GM19452 (cell line): ENCODE data around the gene IQUB.
"Not testable (repeated sequence)": the region's sequence is repeated elsewhere in the genome, so short reads cannot be mapped to it uniquely, and the experiment has no call there.

Source experiments
- ATAC-seq: cut with Tn5 transposase; IDR thresholded peaks from one replicate; pipeline ENCODE4 v1.9.1; 2021; ENCODE audit not compliant: unreplicated experiment

The IQUB gene

DNA sequence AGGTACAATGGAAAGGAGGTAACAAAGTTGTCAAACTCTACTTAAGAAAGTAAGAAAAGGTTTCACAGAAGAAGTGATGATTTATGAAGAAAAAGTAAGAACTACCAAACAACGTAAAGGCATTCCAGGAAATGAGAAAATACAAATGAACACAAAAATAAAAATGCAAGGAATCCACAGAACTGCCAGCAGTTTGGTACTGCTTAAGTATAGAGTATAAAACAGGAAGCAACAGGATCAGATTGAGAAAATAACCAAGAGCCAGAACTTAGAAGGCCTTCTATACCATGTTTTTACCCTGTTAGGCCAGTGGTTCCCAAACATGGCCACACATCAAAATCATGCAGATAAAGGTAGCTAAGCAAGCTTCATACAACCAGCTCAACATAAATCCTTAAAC, 14.0 kb upstream of the IQUB start:
- no peak for ATAC-seq

DNA sequence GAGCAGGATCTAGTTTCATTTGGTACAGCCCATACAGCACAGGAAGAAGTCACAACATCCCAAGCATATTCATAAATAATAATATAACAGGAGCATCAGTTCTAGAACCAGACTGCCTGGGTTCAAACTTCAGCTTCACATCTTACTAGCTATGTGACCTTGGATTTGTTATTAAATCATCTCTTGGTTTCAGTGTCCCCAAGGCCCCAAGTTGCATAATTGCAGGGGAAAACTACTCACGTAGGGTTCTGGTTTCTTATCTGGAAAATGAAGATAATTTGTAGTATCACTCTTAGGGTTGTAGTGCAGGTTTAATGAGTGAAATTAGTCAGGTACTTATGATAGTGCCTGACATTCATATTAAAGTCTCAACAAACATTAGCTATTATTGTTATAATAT, 5.5 kb upstream of the IQUB start:
- ATAC-seq: no peak

DNA sequence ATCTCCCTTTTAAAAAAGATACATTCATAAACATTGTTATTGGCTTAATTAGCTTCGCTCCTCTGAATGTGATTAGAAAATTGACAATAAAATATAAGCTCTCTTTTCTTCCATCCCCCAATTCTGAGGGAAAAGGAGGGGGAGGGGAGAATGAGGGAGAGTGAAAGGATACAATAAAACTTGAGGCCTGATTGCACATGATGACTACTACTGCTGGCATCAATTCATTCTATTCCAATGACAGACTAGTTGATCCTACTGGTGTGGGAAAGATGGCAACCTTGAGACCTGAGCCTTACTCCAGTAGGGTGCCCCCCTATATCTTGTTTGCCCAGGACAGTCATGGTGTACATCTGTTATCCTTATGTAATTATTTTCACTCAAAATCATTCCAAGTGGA, 4.5 kb upstream of the IQUB start:
- no peak for ATAC-seq

DNA sequence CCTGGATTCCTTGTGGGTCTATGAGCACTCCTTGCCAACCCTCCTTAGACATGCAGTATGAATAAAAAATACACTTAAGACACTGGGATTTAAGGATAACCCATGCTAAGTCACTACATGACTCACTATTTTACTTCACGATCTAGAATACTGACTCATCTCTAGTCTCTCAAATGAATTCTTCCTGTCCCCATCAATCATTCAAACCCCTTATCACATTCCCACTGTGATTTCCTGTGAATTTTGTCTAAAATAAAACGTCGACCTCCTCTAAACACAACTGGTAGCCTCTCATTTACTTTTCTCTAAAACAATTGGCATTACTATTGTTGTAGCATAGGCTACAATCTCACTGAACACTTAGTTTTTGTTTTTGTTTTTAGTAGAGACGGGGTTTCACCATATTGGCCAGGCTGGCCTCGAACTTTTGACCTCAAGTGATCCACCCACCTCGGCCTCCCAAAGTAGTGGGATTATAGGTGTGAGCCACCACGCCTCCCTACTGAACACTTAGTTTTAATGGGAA, 3.9 kb upstream of the IQUB start:
- no peak for ATAC-seq

DNA sequence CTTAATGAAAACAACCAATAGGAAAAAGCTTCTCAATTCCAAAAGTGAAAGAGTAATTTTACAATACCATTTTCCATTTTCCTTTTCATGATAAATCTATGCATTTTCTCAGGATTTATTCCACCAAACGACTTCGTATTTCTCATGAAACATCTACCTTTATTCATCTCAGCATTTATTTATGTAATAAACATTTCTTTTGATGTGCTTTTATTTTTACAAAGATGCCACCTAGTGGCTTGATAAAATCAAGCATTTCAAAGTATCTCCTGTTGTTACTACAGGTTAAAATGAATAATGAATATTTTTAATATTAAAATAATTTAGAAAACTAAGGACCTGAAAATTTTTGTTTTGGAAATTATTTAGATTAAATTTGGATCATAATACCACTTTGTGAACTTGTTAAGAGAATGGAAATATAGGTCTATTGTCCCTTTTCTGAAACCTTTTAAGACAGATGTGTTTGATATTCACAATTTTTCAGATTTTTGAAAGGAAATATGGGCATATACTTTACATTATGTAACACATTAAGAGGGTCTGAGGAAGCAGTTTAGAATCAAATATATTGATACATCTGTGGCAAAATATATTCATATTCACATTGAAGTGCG, 2.7 kb upstream of the IQUB start:
- no peak for ATAC-seq

DNA sequence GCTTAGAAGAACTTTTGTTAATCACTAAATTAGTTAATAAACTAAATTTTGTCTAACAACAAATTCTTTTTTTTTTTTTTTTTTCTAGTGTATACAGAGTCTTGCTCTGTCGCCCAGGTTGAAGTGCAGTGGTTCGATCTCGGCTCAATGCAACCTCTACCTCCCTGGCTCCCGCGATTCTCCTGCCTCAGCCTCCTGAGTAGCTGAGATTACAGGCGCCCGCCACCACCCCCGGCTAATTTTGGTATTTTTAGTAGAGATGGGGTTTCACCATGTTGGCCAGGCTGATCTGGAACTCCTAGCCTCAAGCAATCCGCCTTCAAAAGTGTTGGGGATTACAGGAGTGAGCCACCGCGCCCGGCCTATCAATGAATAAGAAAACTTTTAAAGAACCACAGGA, 1.1 kb upstream of the IQUB start:
- ATAC-seq: no peak

DNA sequence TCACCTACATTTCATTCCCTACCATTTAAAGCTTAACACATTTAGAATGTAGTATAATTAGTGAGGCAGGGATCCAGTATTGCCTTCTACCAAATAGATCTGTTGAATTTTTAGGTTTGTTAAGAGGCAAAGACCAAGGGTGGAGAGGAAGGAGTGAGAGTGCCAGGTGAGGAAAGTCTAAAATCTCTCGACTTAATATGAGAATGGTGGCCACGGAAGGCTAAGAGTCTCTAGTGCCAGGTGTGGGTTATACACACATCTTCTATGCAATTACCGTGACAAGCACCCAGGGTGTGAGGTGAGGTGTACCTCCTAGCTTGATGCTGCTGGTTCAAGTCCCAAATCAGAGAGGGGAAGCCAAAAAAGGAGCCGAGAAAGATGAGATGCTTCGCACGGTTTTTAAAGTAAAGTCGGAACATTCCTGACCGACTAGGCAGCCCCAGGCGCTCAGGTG, 439 bp downstream of the IQUB start:
- ATAC-seq: peak; percentile 5

DNA sequence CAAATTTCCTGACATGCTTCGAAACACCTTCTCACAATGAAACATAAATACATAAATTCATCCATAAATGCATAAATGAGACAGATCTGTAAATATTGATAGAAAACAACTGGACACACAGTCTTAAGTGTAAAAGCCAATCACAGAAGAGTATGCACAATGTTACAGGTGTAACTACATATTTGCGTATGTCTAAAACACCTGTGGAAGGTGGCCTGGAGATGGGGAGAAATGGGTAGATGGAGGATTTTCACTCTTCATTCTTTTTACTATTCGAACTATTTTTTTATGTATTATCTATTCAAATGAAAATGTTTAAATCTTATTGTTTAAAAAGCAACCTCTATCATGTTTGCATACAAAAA, 860 bp downstream of the IQUB start:
- ATAC-seq: no peak

DNA sequence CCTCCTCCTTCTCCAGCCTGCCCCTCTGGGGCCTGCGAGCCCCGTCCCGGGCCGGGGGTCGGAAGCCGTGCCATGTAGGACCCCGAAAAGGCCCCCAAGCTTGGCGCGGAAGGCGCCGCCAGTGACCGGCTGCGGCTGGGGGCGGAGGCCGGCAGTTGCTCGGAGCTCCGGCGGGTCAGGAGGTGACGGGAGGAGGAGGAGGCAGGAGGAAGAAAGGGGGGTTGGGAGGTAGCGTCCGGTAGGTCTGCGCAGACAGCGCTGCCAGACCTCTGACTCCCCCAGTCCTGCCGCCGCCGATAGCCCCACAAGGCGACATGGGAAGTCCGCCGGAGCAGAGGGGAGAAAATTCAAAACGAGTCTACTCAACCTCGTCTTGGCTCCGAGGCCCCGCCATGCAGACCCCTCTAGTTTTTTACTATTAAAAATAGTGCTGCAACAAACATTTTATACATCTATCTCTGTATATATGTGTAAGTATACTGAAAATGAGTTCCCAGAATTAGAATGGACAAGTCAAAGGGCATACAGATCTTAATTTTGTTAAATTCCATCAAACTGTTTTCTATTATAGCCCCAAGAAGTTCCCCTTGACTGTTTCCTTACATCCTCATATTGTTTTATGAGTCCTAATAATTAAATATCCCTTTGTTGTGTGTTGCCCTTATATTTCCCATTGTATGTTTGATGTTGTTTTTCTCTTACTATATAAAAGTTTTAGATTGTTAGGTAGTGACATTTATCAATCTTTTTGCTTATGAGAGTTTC, 1.4 kb downstream of the IQUB start:
- not testable (repeated sequence) for ATAC-seq

DNA sequence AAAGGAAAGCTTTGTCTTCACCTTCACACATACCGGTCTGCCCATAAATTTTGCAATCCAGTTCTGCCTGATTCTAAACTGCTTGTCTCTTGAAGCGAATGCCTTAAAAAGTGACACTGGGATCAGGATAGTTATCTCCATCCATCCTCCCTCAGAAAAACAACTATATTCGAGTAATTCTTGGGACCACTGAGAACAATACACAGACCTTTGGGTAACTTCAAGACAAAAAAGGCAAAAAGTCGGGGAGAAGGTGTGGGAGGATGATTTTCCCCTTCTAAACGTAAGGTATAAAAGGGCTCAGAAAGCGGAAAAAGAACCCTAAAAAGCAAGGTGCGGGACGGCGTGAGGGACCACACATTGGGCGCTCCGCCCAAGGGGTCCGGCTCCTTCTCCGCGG, 2.1 kb downstream of the IQUB start:
- ATAC-seq: not testable (repeated sequence)

DNA sequence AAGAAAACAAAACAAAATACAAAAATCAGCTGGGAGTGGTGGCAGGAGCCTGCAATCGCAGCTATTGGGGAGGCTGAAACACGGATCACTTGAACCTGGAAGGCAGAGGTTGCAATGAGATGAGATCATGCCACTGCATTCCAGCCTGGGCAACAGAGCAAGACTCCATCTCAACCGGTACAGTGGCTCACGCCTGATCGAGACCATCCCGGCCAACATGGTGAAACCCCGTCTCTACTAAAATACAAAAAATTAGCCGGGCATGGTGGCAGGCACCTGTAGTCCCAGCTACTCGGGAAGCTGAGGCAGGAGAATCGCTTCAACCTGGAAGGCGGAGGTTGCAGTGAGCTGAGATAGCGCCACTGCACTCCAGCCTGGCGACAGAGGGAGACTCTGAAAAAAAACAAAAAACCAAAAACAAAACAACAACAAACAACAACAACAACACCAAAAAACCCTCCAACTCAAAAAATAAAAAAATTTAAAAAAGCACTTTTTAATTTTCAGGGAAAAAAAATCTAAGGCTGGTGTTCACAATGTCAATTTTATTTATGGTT, 4.3 kb downstream of the IQUB start:
- ATAC-seq: not testable (repeated sequence)

DNA sequence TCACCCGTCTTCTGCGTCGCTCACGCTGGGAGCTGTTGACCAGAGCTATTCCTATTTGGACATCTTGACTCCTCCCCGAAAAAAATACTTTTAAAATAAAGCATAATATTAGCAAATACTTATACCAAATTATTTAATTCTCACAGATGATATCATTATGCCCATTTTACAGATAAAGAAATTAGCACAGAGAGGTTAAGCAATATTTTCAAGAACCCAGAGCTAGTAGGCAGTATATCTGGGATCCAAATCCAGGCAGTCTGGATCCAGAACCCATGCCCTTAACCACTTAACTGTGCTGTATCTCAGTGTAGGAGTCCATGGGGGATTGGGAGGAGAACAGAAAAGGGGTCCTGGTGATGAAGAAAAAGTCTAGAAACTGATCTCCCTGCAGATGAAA, 6.1 kb downstream of the IQUB start:
- no peak for ATAC-seq

DNA sequence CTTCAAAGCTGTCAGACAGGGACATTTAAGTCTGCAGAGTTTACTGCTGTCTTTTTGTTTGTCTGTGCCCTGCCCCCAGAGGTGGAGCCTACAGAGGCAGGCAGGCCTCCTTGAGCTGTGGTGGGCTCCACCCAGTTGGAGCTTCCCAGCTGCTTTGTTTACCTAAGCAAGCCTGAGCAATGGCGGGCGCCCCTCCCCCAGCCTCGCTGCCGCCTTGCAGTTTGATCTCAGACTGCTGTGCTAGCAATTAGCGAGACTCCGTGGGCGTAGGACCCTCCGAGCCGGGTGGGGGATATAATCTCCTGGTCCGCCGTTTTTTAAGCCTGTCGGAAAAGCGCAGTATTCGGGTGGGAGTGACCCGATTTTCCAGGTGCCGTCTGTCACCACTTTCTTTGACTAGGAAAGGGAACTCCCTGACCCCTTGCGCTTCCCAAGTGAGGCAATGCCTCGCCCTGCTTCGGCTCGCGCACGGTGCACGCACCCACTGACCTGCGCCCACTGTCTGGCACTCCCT, 6.6 kb downstream of the IQUB start:
- not testable (repeated sequence) for ATAC-seq

DNA sequence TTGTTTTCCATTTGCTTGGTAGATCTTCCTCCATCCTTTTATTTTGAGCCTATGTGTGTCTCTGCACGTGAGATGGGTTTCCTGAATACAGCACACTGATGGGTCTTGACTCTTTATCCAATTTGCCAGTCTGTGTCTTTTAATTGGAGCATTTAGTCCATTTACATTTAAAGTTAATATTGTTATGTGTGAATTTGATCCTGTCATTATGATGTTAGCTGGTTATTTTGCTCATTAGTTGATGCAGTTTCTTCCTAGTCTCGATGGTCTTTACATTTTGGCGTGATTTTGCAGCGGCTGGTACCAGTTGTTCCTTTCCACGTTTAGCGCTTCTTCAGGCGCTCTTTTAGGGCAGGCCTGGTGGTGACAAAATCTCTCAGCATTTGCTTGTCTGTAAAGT, 7.9 kb downstream of the IQUB start:
- ATAC-seq: not testable (repeated sequence)

DNA sequence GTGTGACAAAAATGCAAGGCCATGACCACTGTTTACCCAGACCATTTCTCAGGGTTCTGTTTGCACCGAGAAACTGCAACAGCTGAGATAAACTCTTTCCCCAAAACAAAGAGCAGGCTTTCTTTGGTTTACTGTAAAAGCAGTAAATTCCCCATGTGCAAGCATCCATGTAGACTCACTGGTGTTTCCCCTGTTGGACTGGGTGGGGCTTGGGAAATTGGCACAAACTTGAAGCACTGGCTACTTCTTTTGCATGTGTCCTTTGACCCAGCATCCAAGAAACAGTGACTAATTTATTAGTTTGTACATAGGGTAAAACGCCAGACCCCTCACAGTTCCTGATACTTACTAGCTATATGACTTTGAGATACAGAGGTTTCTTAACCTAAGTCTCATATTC, 12.3 kb downstream of the IQUB start:
- no peak for ATAC-seq

DNA sequence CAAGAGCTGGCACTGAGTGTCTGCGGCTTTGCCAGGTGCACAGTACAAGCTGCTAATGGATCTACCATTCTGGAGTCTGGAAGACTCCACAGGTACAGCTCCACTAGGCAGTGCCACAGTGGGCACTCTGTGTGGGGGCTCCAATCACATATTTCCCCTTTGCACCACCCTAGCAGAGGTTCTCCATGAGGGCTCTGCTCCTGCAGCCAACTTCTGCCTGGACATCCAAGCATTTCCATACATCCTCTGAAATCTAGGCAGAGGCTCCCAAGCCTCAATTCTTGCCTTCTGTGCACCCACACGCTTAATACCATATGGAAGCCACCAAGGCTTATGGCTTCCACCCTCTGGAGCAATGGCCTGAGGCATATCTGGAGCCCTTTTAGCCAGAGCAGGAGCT, 29.2 kb downstream of the IQUB start:
- ATAC-seq: no peak

DNA sequence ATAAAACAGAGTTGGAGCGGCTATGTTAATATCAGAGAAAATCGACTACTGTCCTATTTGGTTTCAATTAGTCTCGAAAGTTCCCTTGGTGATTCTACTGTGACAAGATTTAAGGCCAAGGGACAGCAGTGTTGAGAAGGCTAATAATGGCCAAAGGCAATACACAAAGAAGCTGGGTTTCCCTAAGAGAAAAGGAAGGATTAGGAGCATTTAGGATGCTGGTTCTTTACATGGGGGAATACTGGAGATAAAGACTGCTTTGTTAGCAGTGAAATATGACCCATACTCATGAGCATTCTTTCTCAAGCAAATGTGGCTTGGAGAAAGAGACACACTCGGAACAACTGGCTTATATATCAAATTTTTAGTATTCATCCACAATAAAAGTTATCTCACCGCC, 32.2 kb downstream of the IQUB start:
- ATAC-seq: no peak

DNA sequence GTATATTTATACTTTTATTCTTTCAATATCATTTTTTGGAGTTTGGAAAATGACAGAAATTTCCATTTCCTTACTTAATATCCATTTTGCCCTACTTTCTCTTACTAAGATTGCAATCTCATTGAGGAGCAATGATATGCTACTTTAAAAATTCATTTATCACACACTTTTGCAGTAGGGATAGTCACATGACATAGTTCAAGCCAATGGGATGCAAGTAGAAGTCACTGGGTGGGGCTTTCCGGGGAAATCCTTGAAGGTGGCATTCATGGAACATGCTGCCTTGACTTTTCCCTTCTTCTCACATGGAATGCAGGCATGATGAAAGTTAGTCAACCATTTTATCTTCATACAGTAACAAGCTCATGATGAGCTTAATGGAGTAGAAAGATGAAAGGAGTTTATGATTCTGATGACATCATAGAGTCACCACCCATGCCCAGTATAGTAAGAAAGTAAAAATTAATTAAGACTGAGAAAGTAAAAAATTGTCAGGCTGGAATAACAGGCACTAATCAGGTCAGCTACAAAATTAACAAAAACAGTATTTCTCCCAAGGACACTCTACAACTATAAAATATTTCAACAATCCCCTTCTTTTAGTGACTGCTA, 33.4 kb downstream of the IQUB start:
- no peak for ATAC-seq

DNA sequence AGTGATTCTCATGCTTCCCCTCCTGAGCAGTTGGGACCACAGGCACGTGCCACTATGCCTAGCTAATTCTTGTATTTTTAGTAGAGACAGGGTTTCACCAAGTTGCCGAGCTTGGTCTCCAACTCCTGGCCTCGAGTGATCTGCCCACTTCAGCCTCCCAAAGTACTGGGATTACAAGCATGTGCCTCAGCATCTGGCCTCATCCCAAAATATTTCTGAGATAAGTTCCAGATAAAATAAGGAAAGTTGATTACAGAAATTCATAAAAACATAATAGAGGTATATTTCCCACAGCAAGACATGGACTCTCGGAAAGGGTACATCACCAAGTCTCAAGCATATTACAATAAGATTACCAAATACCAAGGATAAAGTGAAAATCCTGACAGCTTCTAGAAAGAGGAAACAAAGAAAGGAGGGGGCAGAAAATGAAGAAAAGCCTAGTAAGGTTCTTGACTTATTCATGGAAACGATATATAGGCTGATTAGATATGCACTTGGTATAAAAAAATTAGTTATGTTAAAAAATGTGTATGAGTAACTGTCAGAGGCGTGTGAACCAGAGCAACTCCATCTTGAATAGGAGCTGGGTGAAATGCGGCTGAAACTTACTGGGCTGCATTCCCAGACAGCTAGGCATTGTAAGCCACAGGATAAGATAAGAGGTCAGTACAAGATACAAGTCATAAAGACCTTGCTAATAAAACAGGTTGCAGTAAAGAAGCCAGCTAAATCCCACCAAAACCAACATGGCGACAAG, 35.0 kb downstream of the IQUB start:
- no peak for ATAC-seq

DNA sequence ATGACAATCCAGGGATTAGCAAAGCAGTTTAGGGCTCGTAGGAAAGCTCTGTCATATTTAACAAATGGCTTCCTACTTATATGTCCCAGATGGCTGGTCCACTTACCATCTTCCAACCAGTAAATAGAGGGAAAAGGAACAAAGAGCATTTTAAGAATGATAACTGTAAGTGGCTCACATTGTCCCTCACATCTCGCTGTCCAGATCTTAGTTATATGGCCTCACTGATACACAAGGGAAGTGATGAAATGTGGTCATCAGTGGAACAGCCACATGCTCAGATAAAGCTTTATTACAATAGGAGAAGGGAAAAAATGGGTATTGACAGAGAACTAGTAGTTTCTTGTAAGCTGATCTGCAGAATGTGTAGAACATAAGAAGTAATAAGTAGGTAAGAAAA, 35.8 kb downstream of the IQUB start:
- ATAC-seq: no peak

DNA sequence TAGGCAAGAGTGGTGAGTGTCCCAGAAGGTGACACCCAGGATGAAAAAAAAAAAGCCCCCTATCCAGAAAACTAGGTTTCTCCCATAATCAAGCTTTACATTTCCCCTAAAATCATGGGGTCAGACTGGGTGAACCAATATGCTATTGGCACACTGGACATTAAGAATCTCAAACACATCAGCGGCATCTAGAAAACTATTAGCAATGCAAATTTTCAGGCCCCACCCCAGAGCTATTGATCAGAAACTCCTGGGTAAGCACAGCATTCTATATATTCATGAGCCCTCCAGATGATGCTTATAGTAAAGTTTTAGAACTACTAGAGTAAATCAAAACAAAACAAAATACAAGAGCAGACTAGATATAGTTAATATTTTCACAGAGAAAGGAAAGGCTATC, 36.4 kb downstream of the IQUB start:
- no peak for ATAC-seq
